Keratinocyte (primary cell): Measurements from ENCODE around the gene WNT1. TPM values are rescaled to one million over a fixed set of nuclear protein-coding genes. Genes with fewer than 3 reads are reported as not detected.

Source experiments
- DNase-seq: peaks from one replicate; pipeline ENCODE4 v3.0.0-alpha.2; 2011; ENCODE audit warnings: low read depth, missing footprints, low spot score
- FAIRE-seq: peaks from 2 replicates; lab custom pipeline; 2011; peaks lifted over from hg19 to GRCh38; lab: Jason Lieb, UNC
- H2AFZ ChIP-seq: 2 replicates; pipeline ENCODE4 v1.6.0; 2012; ENCODE audit warnings: low read length, control low read depth, inconsistent platforms; ENCODE audit not compliant: control insufficient read depth
- H3K27ac ChIP-seq: 2 replicates; pipeline ENCODE4 v1.5.1; 2011; ENCODE audit warnings: low read length; ENCODE audit not compliant: control insufficient read depth, insufficient read depth
- H3K27me3 ChIP-seq: 3 replicates; pipeline ENCODE4 v1.6.0; 2011; ENCODE audit warnings: low read length; ENCODE audit not compliant: control insufficient read depth, insufficient read depth; ENCODE audit errors: extremely low read depth
- H3K36me3 ChIP-seq, 2 experiments: 2 replicates in 1 of 2; 3 replicates in 1 of 2; pipeline ENCODE4 v1.5.1; 2011; ENCODE audit warnings: low read length in 2 of 2, mild to moderate bottlenecking in 1 of 2; ENCODE audit not compliant: control insufficient read depth in 2 of 2, insufficient read depth in 2 of 2; ENCODE audit errors: extremely low read depth in 1 of 2
- H3K4me1 ChIP-seq: 3 replicates; pipeline ENCODE4 v1.5.1; 2011; ENCODE audit warnings: low read length; ENCODE audit not compliant: control insufficient read depth, insufficient read depth; ENCODE audit errors: extremely low read depth
- H3K4me2 ChIP-seq: 3 replicates; pipeline ENCODE4 v1.6.0; 2011; ENCODE audit warnings: low read depth, low read length; ENCODE audit not compliant: control insufficient read depth, insufficient read depth; ENCODE audit errors: extremely low read depth
- H3K4me3 ChIP-seq, 3 experiments: fragments of 200-600 bp in 1 of 3; sonication (generic) in 1 of 3; 2 replicates in 2 of 3; 3 replicates in 1 of 3; pipeline ENCODE4 v1.5.1; 2011 to 2016; ENCODE audit warnings: low read length in 3 of 3, mild to moderate bottlenecking in 3 of 3, control low read depth in 2 of 3, inconsistent platforms in 1 of 3, low read depth in 1 of 3, mixed read lengths in 1 of 3, mixed run types in 1 of 3, moderate library complexity in 1 of 3; ENCODE audit not compliant: control insufficient read depth in 2 of 3, insufficient read depth in 2 of 3; ENCODE audit errors: extremely low read depth in 1 of 3
- H3K79me2 ChIP-seq: 2 replicates; pipeline ENCODE4 v1.6.0; 2012; ENCODE audit warnings: low read length; ENCODE audit not compliant: control insufficient read depth, insufficient read depth
- H3K9ac ChIP-seq: 3 replicates; pipeline ENCODE4 v1.6.0; 2011; ENCODE audit warnings: low read length; ENCODE audit not compliant: control insufficient read depth, insufficient read depth; ENCODE audit errors: extremely low read depth
- H3K9me1 ChIP-seq: 3 replicates; pipeline ENCODE4 v1.6.0; 2011; ENCODE audit warnings: low read length; ENCODE audit not compliant: control insufficient read depth, insufficient read depth; ENCODE audit errors: extremely low read depth
- H3K9me3 ChIP-seq: 2 replicates; pipeline ENCODE4 v1.5.1; 2012; ENCODE audit warnings: low read depth, low read length; ENCODE audit not compliant: control insufficient read depth
- H4K20me1 ChIP-seq: 3 replicates; pipeline ENCODE4 v1.6.0; 2011; ENCODE audit warnings: low read length; ENCODE audit not compliant: control insufficient read depth, insufficient read depth; ENCODE audit errors: extremely low read depth
- CTCF ChIP-seq, 3 experiments: IDR thresholded peaks in 1 of 3; conservative IDR thresholded peaks in 1 of 3; optimal IDR thresholded peaks in 1 of 3; 2 replicates in 2 of 3; 3 replicates in 1 of 3; pipeline versions ENCODE3 to v1.5.1; 2011; ENCODE audit warnings: low read length in 3 of 3, mild to moderate bottlenecking in 3 of 3, moderate library complexity in 2 of 3, control low read depth in 1 of 3, inconsistent platforms in 1 of 3; ENCODE audit not compliant: insufficient read depth in 2 of 3; ENCODE audit errors: extremely low read depth in 1 of 3
- EZH2 ChIP-seq: IDR thresholded peaks from one replicate; pipeline ENCODE4 v1.6.1; 2012; ENCODE audit warnings: inconsistent platforms, mild to moderate bottlenecking, low read length, moderate library complexity
- dilution Hi-C: fragments of 300-500 bp; cut with MboI; formaldehyde crosslinking; loops from one replicate; pipeline ENCODE4 v1.7.0; 2020; ENCODE audit warnings: low sequenced_read_pairs; ENCODE audit not compliant: extremely low pct_ligation_motif_present
- polyA plus RNA-seq, 5 experiments: library from polyadenylated mRNA; depleted of rRNA in 3 of 5; stranded (reverse) in 3 of 5; stranded (forward) in 1 of 5; unstranded in 1 of 5; fragments of >200 nt; gene quantifications; 1 replicate in 1 of 5; 2 replicates in 3 of 5; 3 replicates in 1 of 5; pipeline versions ENCODE4 v1.2.1 to v1.2.3, GENCODE V29; 2011 to 2012; ENCODE audit warnings: missing spikeins in 2 of 5, low read depth in 1 of 5, low replicate concordance in 1 of 5

The WNT1 gene
- polyA plus RNA-seq, 1 donor (not counting 4 experiments of a cell fraction or from before 2014, with no cell fraction given) = not detected

DNA sequence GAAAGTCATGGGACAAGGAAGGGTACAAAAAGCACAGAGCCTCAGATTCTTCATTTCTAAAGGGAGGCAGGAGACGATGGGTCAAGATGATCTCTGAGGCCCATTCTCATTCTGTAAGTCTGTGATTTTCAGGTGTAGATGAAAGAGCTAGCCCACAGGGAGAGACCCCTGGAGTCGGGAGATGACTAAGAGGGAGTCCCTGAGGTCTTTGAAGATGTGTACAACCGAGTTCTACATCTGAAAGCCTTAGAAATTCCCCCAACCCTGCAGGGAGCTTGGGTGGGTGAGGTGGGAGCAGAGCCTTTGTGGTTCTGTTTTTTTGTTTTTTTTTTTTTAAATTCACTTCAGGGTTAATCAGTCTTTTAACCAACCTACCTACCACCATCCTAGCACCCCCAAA, 9.7 kb upstream of the WNT1 start:
- H3K9me1 ChIP-seq = no peaks in the 10 kb centered on the region
- H3K9me3 ChIP-seq = no peaks in the 10 kb centered on the region
- H3K4me1 ChIP-seq = peaks cover 28% of the 10 kb centered on the region
- no peak overlapping the region for H3K27ac ChIP-seq
- no peaks in the 10 kb centered on the region for H3K36me3 ChIP-seq
- H3K9ac ChIP-seq = no peak overlapping the region
- H3K4me2 ChIP-seq = no peak overlapping the region
- H3K4me3 ChIP-seq = no peak overlapping the region
- no peaks in the 10 kb centered on the region for H3K79me2 ChIP-seq
- TF ChIP-seq CTCF (optimal IDR thresholded peaks at IDR 0.05 in 1 of 3, IDR thresholded peaks at IDR 0.05 in 1 of 3, conservative IDR thresholded peaks at IDR 0.05 in 1 of 3; ENCODE audit: extremely low read depth in 1 of 3, insufficient read depth in 2 of 3, low read length in 3 of 3) = no peak
- no peak for TF ChIP-seq EZH2
- dilution Hi-C loops = no loop called here
- H2AFZ ChIP-seq = no peak overlapping the region
- H4K20me1 ChIP-seq = no peaks in the 10 kb centered on the region
- no peak for FAIRE-seq
- no peak for DNase-seq
- peaks cover 39% of the 10 kb centered on the region for H3K27me3 ChIP-seq

DNA sequence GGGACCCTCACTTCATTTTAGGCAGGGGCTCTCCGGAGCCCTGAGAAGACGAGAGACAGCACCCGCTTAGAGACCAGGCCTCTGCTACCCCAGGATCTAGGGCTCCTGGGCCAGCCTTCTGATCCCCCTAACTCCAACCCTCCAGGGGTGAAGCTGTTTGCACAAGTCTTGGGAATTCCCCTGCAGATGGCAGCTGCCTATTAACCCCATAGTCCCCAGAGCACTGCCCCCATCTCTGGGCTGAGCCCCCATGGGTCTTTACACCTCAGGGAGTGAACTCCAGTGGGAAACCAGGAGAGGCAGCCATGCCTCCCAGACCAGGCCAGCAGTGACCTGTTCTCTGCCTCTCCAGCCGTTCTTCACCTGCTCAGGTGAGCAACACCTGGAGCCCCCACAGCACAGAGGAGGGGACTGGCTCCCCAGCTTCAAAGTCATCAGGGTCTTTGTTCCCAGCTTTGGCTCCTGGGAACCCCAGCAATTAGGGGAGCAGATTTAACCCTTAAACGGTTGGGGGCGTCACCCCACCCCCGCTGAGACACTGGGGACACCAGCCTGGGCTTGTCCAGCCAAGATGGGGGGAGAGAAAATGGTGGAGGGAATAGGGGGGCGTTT, 8.9 kb upstream of the WNT1 start:
- Histone ChIP-seq H4K20me1 (no peaks in the 10 kb centered on the region), H3K9me3 (no peaks in the 10 kb centered on the region), H2AFZ (no peak overlapping the region), H3K27ac (no peak overlapping the region), H3K4me1 (peaks cover 28% of the 10 kb centered on the region), H3K4me3 (no peak overlapping the region), H3K9ac (no peak overlapping the region), H3K79me2 (no peaks in the 10 kb centered on the region), H3K27me3 (peaks cover 47% of the 10 kb centered on the region), H3K9me1 (no peaks in the 10 kb centered on the region), H3K4me2 (peak overlapping the region; percentile 9), H3K36me3 (no peaks in the 10 kb centered on the region)
- no peak for TF ChIP-seq CTCF (optimal IDR thresholded peaks at IDR 0.05 in 1 of 3, IDR thresholded peaks at IDR 0.05 in 1 of 3, conservative IDR thresholded peaks at IDR 0.05 in 1 of 3; ENCODE audit: extremely low read depth in 1 of 3, insufficient read depth in 2 of 3, low read length in 3 of 3)
- no peak for TF ChIP-seq EZH2
- DNase-seq = no peak
- dilution Hi-C loops = no loop called here
- FAIRE-seq = no peak
